NCI-H146 (cell line): ENCODE data around the gene MINDY4.

ENCODE experiments used
- DNase-seq: peaks from one replicate; lab custom pipeline; 2025; lab: John Stamatoyannopoulos, UW

MINDY4 gene

DNA sequence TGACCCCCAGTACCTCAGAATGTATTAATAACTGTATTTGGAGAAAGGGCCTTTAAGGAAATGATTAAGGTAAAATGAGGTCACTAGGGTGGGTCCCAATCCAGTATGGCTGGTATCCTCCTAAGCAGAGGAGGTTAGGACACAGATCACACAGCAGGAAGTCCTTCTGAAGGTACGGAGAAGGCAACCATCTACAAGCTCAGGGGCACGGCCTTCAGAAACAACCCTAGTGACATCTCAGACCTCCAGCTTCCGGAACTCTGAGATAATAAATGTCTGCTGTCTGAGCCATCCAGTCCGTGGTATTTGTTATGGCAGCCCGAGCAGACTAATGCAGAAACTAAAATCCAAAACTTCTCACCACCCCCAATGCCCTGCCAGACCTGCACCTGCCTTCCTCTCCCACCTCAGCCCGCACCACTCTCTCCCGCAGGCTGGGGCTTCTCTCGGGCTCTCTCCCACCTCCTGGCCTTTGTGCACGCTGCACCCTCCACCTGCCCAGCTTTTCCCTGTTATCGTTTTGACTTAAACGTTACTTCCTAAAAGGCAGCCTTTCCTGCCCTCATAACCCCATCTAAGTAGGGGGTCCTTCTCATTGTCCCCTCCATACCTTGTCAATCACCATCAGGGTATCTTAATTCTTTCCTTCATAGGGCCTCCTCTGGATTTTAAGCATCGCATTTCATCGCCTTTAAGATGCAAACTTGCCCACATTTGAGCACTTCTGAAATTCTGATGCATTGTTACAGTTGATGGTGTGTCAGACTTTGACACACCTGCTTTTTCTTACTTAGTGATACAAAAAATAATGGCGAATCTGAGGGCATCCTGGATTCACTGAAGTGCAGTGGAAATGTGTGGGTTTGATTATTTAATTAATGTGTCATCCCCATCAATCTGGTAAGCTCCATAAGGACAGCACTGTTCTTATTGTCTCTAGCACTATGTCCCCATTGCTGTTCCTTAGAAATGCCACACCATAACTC, 108.2 kb downstream of the MINDY4 start:
- no peak for DNase-seq

DNA sequence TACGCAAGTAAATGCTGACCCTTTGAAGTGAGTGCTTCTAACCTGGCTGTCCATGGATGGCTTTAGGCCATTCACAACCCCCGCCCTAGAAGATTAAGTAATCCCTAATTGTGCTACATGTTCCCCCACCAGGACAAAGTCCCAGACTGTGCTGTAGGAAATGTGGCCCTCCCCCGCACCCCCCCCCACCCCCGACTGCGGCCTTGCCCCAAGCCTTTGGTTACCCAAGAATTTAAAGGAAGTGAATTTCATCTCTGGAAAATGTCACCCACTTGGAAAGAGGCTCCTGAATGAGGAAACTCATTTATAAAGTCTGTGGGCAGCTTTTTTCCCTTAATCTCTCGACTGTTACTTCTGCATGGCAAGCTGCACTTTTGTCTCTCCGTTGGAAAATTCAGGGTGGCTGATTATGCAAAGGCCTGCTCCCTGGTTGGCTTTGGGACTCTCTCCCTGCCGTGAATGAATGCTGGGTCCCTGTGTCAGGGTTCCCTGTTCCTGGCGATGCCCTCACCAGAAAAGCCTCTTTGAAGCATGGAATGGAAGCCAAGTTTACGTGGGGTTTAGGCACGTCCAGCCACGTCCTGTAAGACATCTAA, 109.0 kb downstream of the MINDY4 start:
- DNase-seq, result no peak

DNA sequence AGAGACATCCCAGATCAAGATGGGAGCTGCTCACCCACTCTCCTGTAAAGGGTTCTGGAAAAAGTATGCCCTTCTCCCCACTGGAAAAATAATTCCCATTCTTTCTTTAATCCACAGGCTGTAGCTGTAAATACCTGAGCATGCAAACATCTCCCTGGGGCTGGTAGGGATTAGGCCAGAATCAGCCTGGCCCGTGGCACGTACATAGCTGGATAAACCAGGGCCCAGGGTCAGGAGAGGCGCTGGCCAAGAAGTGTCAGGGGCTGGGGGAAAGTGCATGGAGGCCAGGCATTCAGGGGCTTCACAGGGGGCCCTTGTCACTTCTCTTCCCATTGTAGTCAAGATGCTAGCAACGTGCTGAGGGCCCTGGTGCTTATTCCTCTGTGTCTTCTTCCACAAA, 109.7 kb downstream of the MINDY4 start:
- no peak for DNase-seq

DNA sequence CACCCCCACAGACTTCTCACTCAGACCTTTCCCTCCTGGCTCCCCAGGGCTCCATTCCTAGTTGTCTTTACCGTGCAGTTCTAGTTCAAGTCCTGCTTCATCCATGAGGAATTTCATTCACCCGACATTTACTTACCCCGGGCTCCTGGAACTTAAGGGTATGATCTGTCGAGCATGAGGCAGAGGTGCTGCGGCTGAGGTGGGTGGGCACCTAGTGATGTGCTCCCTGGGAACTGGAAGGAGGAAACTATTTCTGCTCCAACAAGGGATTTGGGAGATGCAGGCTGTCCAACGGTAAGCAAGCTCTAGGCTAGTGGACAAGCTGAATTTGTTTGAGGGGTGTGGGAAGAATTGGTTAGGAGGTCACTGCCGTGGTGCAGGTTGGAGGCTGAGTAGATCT, 110.2 kb downstream of the MINDY4 start:
- no peak for DNase-seq

DNA sequence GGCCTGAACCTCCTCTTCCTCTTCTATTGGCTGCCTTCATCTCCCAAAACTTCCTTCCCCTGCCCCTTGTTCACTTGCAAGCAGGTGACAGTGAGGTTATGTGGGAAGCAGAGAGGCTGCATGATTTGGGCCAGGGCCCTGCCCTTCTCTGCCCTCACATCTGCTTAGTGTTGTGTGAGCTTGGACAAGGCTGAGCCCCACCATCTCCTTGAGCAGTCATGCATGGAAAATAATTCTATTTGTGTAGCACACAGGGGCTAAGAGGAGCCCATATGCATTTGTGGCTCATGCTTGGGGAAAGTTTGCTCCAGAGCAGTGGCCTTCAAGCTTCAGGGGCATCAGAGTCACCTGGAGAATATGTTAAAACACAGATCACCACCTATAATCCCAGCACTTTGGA, 113.7 kb downstream of the MINDY4 start:
- DNase-seq, result no peak

DNA sequence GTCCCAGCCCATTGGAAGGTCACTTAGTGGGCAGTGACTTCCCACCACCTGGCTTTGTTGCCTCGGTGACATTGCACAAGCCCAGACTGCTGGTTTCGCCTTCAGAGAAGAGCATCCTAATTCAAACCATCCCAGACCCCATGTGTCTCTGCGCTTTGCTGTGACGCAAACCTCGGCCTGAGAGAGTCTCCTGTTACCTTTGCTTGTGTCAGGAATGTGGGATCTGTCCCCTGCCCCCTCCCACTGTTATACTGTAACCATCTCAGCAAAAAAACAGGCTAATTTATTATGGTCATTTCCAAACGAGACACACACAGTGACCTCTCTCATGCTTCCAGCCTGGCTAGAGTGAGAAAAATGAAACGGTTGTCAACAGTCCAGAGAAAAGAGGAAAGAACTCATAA, 115.4 kb downstream of the MINDY4 start:
- DNase-seq, result no peak

DNA sequence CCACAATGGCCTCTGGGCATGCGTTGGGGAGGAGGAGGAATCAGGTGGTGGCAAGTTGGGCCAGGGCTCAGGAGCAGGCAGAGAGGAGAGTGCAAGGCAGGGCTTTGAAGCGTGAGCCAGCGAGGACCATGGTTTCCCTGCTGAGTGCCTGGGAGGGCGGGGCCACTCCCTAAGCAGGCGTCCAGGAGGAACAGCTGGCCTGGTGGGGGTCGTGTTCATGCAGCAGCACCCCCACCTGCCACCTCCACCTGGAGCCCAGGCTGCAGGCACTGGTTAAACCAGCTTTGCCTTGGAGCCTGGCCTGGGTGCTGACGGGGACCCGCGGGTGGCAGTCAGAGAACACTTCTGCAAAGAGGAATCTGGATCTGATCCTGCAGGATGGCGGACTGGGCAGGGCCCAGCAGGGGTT, 116.3 kb downstream of the MINDY4 start:
- DNase-seq, result peak; percentile 3

DNA sequence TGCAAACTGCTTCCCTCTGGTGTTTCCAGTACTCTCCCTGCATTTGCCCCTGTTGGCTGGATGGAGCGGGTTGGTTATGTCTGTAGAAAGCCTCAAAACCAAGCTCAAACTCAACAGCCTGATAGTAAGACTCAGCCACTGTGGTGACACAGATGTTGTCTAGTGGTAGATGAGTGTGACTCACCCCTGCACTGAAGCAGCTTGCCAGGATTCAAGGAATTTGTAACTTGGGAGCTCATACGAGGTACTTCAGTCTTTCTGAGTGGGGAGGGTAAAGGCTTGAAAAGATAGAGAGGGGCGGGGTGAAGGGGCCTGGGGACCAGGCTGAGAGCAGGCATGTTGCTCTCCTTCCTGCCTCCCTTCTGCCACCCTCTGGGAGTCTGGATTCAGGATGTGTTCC, 117.5 kb downstream of the MINDY4 start:
- no peak for DNase-seq

DNA sequence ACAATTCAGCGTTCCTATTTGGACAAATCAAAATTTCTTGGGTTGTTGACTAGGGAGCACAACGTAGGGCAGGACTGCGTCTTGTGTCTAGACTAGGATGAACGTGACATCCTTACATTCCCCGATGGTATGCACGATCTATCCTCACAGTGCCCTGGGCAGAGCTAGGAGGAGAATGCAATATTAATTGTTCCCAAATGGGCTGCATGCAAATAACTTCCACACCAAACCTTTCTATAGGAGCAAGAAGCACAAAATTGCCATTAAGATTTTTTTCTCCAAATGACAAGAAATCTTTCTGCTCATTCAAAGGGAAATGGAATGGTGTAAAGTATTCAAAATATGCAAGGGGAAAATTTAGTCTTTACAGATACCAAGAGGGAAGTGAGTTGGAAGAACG, 119.0 kb downstream of the MINDY4 start:
- no peak for DNase-seq

DNA sequence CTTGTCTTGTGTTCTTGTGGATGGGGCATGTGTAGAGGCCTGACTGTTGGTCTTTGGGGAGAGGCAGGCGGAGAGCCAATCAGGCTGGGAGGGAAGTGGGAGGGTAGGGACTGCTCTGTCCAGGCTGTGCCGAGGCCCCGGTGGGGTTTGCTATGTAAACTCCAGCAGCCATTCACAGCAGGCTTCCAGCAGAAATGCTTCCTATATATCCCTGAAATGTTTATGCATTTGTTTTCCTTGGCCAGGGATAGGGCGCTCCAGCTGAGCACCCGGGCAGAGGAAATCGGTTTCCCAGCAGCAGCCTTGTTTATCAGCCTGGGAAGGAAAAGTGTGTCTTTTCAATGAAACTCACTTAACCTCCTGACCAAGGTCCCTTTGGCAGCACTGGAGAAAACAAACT, 122.1 kb downstream of the MINDY4 start:
- DNase-seq, result no peak

DNA sequence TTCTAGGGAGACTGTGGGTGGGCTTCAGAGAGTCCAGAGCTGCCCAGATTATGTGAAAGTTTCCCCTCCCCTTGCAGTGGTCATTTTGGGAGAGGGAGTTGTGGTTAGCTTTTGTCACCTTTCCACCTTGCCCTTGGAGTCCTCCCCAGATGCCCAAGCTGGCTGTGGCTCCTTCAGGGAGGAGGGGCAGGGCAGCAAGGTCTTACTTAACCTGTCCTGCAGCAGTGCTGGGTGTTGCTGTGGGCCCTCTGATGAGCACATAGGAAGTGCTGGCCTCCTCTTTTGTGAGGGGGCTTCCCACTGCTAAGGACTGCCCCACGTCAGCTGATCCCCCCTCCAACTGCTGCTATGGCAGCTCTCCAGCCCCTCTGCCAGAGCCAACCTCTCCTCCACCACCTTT, 122.8 kb downstream of the MINDY4 start:
- no peak for DNase-seq

DNA sequence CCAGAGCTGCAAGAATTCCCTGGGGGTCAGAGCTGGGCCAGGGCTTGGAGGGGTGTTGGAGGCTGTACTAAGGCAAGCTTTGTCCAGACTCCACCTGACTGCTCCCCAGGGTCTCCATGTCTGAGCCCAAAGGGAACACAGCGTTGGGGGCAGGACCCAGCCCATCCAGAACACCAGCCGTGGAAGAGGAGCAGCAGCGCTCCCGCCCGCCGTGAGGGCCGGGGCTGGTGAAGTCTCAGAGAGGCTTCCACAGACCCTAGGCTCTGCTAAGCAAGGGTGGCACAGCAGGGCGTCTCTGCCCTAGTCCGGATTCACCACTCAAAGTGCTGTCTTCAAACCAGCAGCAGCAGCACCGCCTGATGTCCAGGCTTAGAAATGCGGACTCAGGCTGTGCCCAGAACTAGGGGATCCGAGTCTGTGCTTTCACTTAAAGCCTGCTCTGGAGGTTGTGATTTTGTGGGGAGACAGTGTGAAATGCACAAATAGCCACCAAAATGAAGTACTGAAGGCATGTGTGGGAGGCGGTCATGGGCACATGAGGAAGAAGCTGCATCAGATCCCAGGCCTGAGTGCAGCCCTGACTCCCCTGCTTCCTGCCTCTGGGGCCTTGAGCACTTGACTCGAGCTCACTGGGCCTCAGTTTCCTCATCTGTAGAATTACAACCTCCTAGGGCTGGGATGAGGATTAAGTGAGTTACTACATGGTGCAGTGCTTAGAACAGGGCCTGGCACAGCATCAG, 123.8 kb downstream of the MINDY4 start:
- DNase-seq, result no peak

DNA sequence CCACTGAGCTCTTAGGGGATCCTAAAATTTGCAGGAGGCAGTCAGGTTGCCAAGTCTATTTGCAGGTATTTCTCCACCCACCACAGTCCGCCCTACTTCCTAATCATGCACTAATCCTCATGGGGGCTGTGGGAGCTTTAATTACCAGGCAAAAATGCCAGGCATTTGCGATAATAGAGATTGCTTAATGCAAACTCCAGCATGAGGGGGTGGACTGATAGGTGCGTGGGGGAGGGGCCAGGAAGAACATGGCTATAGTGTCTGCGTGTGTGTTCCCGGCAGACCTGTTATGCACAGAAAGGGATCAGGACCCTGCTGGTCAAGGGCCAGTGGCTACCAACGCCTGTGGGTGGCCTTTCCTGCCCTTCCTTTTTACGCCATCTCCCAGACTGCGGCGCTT, 124.8 kb downstream of the MINDY4 start:
- no peak for DNase-seq

DNA sequence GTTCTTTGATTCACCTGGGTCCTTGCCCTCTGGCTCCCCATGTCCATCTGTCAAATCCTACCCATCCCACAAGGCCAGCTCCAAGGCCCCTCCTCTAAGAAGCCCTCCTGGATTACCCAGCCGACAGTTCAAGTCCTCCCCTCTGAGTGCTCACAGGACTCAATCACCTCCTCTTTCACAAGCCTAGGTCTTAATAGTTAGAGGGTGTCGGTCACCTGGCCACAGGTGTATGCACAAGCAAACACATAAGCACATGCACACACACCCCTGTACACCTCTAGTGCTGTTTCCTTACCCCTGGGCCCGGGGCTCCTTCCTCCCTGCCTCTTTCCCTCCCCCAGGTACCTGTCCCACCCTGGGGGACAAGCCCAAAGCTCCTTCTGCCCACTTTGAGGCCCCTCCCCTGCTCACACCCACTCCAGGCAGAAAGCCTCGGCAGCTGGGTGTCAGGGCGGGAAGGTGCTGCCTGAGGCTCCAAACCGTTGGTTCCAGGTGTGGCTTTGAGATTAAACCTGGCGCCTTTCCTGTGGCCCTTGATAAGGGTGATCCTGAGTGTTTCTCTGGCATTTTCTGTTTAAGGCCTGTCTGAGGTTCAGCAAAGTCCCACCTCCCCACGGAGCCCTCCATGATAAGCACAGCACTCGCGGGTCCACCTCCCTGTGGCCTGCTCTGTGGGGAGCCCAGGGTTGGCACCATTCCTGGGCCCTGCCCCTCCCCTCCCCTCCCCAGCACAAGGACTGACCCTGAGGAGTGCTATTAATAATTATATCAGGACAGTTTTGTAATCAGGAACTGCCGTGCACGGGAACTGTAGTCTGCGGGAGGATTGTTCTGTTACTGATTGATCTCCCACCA, 125.8 kb downstream of the MINDY4 start:
- peak; percentile 19 for DNase-seq

DNA sequence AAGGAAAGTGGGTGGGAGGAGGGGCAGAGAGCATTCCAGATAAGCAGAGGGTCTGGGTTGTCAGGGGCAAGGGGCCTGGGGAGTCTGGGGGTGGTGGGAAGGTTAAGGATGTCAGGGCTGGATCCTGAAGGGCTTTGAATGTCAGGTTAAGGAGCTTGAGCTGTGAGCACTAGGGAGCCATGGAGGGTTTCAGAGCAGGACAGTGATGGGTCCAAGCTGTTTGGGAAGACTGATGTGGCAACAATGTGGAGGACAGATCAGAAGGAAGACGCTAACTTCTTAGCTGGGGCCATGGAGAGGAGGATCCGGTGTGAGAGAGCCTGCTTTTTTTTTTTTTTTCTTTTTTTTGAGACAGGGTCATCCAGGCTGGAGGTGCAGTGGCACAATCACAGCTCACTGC, 126.6 kb downstream of the MINDY4 start:
- no peak for DNase-seq

DNA sequence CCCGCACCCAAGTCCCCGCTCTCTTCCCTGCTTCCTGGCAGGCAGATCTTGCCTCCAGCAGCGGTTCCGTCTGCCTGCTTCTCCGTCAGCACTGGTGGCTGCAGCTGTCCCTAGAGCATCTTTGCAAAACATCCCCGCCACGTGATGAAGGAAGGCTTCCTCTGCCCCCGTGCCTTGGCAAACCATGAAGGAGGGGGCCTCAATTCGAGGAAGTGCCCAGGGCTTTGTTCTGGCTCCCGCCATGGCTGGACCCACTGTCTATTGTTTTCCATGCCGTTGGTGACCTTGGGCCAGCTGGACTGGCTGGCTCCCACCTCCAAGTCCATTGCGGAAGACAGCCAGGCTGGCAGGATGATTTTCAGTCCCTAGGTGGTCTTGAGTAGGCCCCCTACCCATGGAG, 127.2 kb downstream of the MINDY4 start:
- no peak for DNase-seq

DNA sequence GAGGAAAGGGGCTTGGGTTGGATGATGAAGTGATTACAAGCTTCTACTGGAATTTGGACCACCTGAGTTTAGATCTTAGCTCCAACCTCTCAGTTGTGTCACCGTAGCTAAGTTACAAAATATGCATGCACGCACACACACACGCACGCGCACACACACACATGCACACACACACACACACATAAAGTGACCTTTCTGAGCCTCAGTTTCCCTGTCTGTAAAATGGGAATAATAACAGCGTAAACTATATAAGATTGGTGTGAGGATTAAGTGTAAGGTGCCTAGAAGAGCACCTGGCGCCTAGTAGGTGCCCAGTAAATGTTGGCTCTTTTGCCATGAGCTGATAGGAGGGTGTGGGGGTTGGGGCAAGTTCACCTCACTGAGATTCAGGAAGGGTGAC, 127.8 kb downstream of the MINDY4 start:
- no peak for DNase-seq

DNA sequence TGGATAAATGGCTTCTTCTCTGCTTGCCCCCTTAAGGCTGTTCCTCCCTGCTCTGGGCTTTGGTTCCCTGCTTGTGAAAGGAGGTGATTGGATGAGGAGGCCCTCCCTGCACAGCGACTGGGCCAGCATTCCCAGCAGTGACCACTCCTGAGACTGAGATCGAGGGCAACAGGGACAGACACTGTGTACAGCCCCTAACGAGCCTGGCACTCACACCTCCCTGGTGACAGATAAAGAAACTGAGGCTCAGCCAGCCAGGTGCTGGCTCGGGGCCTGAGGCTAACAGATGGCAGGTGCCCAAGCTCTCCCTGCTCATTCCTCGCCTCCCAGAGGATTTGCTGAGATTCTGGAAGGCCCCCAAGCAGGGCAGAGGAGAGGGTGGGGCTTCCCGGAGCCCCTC, 128.4 kb downstream of the MINDY4 start:
- DNase-seq, result no peak

DNA sequence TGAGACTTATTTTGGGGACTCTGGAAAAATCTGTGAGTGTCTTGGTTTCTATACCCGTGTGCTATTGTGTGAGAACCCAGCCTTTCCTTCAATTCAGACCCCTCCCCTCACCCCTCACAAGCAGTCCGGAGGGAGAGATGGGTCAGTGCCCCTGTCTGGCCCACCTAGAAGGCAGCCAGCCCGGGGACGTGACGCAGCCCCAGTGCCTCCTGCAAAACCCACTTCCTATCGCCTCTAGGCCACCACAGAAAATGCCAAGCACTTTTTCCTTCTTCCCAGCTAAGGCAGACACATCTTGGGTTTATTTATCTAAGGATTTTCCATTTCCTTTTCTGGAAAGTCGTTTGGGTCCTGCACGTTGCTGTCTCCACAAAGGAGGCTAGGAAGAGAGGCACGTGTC, 128.8 kb downstream of the MINDY4 start:
- no peak for DNase-seq

DNA sequence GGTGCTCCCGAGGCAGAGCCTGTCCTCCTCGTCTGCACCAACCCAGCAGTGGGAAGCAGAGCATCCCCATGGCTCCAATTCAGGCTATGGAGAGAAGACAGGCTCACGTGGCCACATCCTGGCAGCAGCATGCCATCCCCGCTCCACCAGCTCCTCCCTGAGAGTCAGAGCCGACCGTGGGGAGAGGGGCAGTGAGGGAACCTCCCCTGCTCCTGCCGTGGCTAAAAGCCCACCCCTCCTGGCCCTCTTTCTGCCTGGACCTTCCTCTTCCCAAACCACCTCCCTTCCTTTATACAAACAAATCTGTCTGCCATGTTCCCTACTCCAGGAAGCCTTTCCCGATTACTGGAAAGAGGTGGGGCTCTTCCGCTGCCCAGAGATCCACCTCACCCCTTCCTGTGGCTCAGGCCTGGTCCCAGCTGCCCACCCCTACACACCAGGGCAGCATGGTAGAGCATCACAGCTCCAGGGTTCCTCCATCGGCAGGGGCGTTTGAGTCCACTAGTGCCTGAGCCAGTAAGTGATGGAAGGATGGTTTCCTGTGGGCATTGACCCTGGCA, 129.7 kb downstream of the MINDY4 start:
- DNase-seq, result no peak

DNA sequence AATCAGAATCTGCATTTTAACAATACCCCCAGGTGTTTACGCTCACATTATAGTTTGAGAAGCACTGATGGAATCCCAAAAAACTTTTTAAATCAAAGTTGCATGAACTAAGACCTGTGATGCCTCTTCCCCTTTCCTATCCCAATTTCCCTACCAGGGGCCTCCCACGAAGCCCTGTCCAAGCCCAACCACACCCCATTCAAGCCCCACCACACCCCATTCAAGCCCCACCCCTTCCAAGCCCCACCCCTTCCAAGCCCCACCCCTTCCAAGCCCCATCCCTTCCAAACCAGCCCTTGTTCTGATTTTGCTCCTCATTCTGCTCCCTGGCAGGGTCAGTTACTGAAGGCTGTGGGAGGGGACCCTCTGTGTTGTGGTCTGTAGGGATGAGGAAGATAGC, 130.6 kb downstream of the MINDY4 start:
- no peak for DNase-seq

DNA sequence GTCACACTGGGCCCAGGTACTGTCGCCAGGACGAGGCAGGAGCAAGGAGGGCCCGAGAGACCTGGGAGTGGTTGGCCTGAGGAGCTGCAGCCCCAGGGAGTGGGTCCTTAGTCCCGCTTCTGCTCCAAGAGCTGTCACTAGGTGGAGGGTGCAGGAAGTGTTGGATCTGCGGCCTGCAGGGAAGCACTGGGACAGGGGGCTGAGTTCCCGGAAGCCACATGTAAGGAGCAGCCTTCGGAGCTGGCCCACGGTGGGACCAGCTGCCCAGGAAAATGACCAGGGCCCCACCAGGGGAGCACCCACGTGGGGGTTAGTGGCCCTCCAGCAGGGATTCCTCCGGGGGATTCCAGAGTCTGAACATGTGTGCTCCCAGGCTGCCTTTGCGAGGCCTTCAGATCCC, 131.2 kb downstream of the MINDY4 start:
- DNase-seq, result no peak
